C4-2B (cell line): Measurements from ENCODE around the gene ICAM4.
"Not testable (repeated sequence)": the region's sequence is repeated elsewhere in the genome, so short reads cannot be mapped to it uniquely, and the experiment has no call there.

ENCODE experiments used
- H3K27ac ChIP-seq: fragments of 450-650 bp; 2 replicates; pipeline ENCODE4 v1.5.1; 2017
- CTCF ChIP-seq: fragments of 450-650 bp; conservative IDR thresholded peaks from 2 replicates; pipeline ENCODE4 v1.5.1; 2017; ENCODE audit warnings: mild to moderate bottlenecking
- ZFX ChIP-seq: fragments of 450-650 bp; IDR thresholded peaks from 2 replicates; pipeline ENCODE4 v1.6.1; 2017

The ICAM4 gene

DNA sequence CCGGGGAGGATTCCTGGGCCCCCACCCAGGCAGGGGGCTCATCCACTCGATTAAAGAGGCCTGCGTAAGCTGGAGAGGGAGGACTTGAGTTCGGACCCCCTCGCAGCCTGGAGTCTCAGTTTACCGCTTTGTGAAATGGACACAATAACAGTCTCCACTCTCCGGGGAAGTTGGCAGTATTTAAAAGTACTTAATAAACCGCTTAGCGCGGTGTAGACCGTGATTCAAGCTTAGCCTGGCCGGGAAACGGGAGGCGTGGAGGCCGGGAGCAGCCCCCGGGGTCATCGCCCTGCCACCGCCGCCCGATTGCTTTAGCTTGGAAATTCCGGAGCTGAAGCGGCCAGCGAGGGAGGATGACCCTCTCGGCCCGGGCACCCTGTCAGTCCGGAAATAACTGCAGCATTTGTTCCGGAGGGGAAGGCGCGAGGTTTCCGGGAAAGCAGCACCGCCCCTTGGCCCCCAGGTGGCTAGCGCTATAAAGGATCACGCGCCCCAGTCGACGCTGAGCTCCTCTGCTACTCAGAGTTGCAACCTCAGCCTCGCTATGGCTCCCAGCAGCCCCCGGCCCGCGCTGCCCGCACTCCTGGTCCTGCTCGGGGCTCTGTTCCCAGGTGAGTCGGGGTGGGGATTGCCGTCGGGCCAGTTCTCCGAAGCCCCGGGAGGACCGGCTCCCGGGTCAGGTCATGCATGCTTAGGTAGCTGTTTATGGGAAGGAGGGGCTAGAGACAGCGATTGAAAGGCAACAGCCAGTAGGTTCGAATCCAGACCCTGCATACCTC, 15.9 kb upstream of the ICAM4 start, which contains the start of gene ICAM1:
Gene ICAM1, plus strand, starts transcription at position 505 of the 779 bp plus-strand sequence. Its CDS starts 40 bp downstream, at position 545.
- peak within 1 kb of the TSS; percentile 73 for H3K27ac ChIP-seq
- TF ChIP-seq ZFX (no peak), CTCF (no peak)

DNA sequence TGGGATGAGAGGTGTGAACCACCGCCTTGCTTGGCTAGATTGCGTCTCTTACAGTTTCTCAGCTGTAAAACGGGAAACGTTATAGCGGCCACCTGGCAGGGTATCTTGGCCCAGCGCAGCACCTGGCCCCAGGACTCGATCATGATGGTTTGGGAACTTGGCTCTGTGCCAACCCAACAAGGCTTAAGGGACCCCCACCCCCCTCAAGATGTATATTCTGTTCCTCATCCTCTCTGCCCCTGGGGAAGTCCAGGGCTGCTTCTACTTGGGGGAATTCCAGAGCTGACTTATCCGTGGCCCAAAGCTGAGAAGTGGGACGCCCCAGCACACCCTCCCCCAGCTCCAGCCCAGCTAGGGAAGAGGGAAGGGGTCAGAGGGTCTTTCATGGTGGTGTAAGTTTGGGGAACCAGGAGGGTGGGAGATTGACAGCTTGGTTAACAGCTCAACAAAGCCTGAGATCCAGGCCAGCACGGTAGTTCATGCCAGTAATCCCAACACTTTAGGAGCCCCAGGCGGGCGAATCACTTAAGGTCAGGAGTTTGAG, 15.1 kb upstream of the ICAM4 start:
- TF ChIP-seq ZFX (no peak), CTCF (no peak)
- H3K27ac ChIP-seq = peak overlapping the region; percentile 73

DNA sequence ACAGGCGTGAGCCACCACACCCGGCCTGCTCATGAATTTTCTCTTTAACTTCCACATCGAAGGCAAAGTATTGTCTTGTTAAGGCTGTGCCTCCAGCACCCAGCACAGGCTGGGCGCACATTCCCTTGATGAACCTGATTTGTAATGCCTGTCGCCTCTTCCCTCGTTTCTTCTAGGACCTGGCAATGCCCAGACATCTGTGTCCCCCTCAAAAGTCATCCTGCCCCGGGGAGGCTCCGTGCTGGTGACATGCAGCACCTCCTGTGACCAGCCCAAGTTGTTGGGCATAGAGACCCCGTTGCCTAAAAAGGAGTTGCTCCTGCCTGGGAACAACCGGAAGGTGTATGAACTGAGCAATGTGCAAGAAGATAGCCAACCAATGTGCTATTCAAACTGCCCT, 12.2 kb upstream of the ICAM4 start:
- no peak for TF ChIP-seq CTCF
- no peak for TF ChIP-seq ZFX
- H3K27ac ChIP-seq = no peak overlapping the region

DNA sequence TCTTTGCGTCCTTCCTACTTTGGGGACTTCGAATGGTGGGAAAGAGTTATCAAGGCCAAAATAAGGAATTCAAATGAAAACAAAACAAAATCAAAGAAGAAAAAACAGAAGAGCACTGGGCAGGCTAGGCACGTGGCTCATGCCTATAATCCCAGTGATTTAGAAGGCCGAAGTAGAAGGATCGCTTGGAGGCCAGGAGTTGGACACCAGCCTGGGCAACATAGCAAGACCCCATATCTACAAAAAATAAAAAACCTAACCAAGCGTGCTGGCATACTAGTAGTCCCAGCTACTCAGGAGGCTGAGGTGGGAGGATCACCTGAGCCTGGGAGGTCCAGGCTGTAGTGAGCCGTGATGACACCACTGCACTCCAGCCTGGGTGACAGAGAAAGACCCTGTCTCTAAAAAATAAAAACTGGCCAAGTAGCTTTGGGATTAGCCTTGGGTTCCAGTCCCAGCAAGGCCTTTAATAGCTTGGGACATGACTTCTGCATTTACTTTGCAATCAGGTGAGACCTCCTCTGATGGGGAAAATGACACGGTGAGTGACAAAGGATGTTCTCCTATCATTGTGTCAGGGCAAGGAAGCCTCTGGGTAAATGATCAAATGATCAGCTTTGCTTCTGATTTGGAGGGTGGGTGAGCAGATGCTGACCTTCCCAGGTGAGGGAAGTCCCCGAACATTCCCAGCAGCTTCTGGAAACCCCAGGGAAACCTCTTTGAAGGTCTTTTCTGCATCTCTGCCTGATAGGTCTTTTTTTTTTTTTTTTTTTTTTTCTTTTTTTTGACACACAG, 8.8 kb upstream of the ICAM4 start:
- no peak for TF ChIP-seq CTCF
- no peak for TF ChIP-seq ZFX
- no peak overlapping the region for H3K27ac ChIP-seq

- TF ChIP-seq ZFX = no peak
- no peak for TF ChIP-seq CTCF
- H3K27ac ChIP-seq = no peak overlapping the region
Measured at GRCh38 chr19:10278935-10279334, 7.8 kb upstream of the ICAM4 start.

- no peak overlapping the region for H3K27ac ChIP-seq
- TF ChIP-seq CTCF (no peak), ZFX (no peak)
Measured at GRCh38 chr19:10279737-10280442, 6.9 kb upstream of the ICAM4 start.

GRCh38 chr19:10282043-10282442, 4.7 kb upstream of the ICAM4 start:
- not testable (repeated sequence) for H3K27ac ChIP-seq
